Gastroesophageal sphincter (tissue), 4 donors: ENCODE measurements around the gene CLIP4. TPM values are rescaled to one million over a fixed set of nuclear protein-coding genes. Genes with fewer than 3 reads are reported as not detected.

Experiments used
- ATAC-seq: fragments of 150-250 bp; one replicate; pipeline ENCODE4 v1.9.1; 2016; ENCODE audit warnings: mild to moderate bottlenecking, moderate library complexity
- H3K27ac ChIP-seq, 4 donors: fragments of 200-600 bp; sonication (generic) in 3 of 4; 1 replicate in 3 of 4; 2 replicates in 1 of 4; pipeline ENCODE4 v1.5.1; 2016 to 2019
- H3K27me3 ChIP-seq: fragments of 200-600 bp; sonication (generic); one replicate; pipeline ENCODE4 v1.5.1; 2019
- H3K36me3 ChIP-seq, 2 donors: fragments of 200-600 bp; sonication (generic); one replicate each; pipeline ENCODE4 v1.5.1; 2019; ENCODE audit warnings: control low read depth in 1 of 2
- H3K4me1 ChIP-seq, 3 donors: fragments of 200-600 bp; sonication (generic); 1 replicate in 2 of 3; 2 replicates in 1 of 3; pipeline ENCODE4 v1.5.1; 2016 to 2019; ENCODE audit warnings: control low read depth in 2 of 3
- H3K4me3 ChIP-seq, 2 donors: fragments of 200-600 bp; sonication (generic); one replicate each; pipeline ENCODE4 v1.5.1; 2019; ENCODE audit warnings: mild to moderate bottlenecking in 1 of 2, moderate library complexity in 1 of 2
- H3K9me3 ChIP-seq, 3 donors: fragments of 200-600 bp; sonication (generic); one replicate each; pipeline ENCODE4 v1.5.1; 2017 to 2019; ENCODE audit warnings: control low read depth in 2 of 3
- EP300 ChIP-seq: sonication (generic); formaldehyde crosslinking; IDR thresholded peaks from one replicate; pipeline ENCODE4 v1.6.1; 2017; ENCODE audit warnings: antibody characterized with exemption, mild to moderate bottlenecking
- POLR2A ChIP-seq, 2 donors: fragments of 450-650 bp; IDR thresholded peaks; one replicate each; pipeline ENCODE4 v1.6.1; 2017; ENCODE audit warnings: antibody characterized with exemption in 2 of 2, mild to moderate bottlenecking in 2 of 2, moderate library complexity in 1 of 2
- POLR2AphosphoS5 ChIP-seq: sonication (generic); formaldehyde crosslinking; IDR thresholded peaks from one replicate; pipeline ENCODE4 v1.6.1; 2017; ENCODE audit warnings: antibody characterized with exemption
- WGBS, 2 donors: methylation state at CpG; one replicate each; pipeline ENCODE4 v1.1.5; 2018; ENCODE audit warnings: low coverage in 1 of 2; 5-methylcytosine and 5-hydroxymethylcytosine counted together
- total RNA-seq, 4 donors: library from RNA; depleted of rRNA; stranded (reverse); fragments of >200 nt; gene quantifications; one replicate each; pipeline ENCODE4 v1.1.0, GENCODE V29; 2016
- TF ChIP-seq, protein P1 (sequence below), 4 experiments: fragments of 200-600 bp in 2 of 4; fragments of 450-650 bp in 2 of 4; sonication (generic) in 1 of 4; IDR thresholded peaks; one replicate each; pipeline ENCODE4 v1.5.1; 2017 to 2019; ENCODE audit warnings: antibody characterized with exemption in 4 of 4, mild to moderate bottlenecking in 2 of 4, moderate library complexity in 2 of 4

Gene CLIP4
- total RNA-seq, 4 donors from 2014 or later = 64.7 to 96.0 (median 77.3) TPM

GRCh38 chr2:29220506-29221270 is 105.5 kb downstream of the CLIP4 start:
- no peak overlapping the region for H3K27ac ChIP-seq
- WGBS, 2 donors = 71 to 100% methylated on average over 1 to 6 of the region's 12 CpGs
- H3K27me3 ChIP-seq = peaks cover 12% of the 10 kb centered on the region
- no peak for TF ChIP-seq EP300
- no peak for TF ChIP-seq POLR2AphosphoS5
- TF ChIP-seq, protein P1, sequence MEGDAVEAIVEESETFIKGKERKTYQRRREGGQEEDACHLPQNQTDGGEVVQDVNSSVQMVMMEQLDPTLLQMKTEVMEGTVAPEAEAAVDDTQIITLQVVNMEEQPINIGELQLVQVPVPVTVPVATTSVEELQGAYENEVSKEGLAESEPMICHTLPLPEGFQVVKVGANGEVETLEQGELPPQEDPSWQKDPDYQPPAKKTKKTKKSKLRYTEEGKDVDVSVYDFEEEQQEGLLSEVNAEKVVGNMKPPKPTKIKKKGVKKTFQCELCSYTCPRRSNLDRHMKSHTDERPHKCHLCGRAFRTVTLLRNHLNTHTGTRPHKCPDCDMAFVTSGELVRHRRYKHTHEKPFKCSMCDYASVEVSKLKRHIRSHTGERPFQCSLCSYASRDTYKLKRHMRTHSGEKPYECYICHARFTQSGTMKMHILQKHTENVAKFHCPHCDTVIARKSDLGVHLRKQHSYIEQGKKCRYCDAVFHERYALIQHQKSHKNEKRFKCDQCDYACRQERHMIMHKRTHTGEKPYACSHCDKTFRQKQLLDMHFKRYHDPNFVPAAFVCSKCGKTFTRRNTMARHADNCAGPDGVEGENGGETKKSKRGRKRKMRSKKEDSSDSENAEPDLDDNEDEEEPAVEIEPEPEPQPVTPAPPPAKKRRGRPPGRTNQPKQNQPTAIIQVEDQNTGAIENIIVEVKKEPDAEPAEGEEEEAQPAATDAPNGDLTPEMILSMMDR (IDR thresholded peaks at IDR 0.05) = no peak
- no peak for TF ChIP-seq POLR2A (IDR thresholded peaks at IDR 0.05)
- H3K4me1 ChIP-seq = no peaks in the 10 kb centered on the region
- H3K4me3 ChIP-seq = no peak overlapping the region
- H3K36me3 ChIP-seq = no peaks in the 10 kb centered on the region
- H3K9me3 ChIP-seq = no peaks in the 10 kb centered on the region
- ATAC-seq = no peak

DNA sequence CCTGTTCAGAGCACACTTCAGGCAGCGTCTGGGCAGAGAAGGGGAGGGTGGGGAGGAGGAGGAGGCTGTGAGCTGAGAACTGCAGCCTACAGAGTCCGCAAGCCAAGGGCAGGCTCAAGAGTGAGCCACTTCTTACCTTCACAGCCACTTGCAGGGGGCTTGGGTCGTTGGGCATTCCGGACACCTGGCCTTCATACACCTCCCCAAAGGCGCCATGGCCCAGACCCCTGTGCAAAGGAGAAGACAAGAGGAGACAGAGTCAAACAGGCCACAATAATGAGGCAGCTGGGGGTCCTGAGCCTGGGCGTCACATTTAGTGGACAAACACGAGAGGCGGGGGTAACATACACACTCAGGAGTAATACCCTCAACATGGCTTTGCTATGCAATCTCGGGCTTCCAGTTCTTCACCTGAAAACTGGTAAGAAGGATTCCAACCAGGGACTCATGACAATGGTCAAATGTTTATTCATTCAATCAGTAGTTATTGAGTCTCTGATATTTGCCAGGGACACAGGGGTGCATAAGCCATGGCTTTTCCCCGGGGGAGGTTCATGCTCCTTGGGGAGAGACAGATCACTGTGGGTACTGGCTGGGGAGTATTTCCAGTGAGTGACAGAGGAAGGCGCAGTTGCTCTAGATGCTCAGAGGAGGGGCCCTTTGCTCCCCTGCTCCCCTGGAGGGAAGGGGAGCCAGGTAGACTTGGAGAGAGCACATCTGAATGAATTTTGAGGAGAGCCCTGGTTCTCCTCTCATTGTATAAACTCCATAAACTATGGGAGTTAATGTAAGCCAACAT is 107.4 kb downstream of the CLIP4 start:
- Histone ChIP-seq H3K27me3 (peaks cover 31% of the 10 kb centered on the region), H3K4me3 (no peak overlapping the region), H3K27ac (no peak overlapping the region), H3K36me3 (no peaks in the 10 kb centered on the region), H3K4me1 (no peaks in the 10 kb centered on the region), H3K9me3 (no peaks in the 10 kb centered on the region)
- WGBS, 2 donors = 87% methylated on average over 4 of the region's 11 CpGs
- TF ChIP-seq, protein P1 (IDR thresholded peaks at IDR 0.05) = no peak
- TF ChIP-seq POLR2AphosphoS5 (no peak), EP300 (no peak), POLR2A (IDR thresholded peaks at IDR 0.05) (no peak)
- ATAC-seq = no peak

DNA sequence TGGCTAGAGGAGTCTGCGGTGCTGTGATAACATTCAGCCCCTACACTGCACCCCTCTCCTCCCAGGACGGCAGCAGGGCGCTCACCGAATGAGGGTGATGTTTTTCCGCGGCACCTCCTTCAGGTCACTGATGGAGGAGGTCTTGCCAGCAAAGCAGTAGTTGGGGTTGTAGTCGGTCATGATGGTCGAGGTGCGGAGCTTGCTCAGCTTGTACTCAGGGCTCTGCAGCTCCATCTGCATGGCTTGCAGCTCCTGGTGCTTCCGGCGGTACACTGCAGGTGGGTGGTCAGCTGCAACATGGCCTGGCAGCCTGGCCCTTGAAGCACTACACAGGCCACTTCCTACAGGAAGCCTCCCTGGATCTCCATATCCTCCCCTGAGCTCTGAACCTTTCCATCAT is 108.0 kb downstream of the CLIP4 start:
- whole genome bisulfite sequencing, 2 donors = 90 to 92% methylated on average over 2 to 4 of the region's 11 CpGs
- Histone ChIP-seq H3K36me3 (no peaks in the 10 kb centered on the region), H3K27ac (no peak overlapping the region), H3K4me1 (no peaks in the 10 kb centered on the region), H3K27me3 (peaks cover 38% of the 10 kb centered on the region), H3K4me3 (no peak overlapping the region), H3K9me3 (no peaks in the 10 kb centered on the region)
- ATAC-seq = no peak
- TF ChIP-seq EP300 (no peak), POLR2AphosphoS5 (no peak), POLR2A (IDR thresholded peaks at IDR 0.05) (no peak)
- TF ChIP-seq, protein P1 (IDR thresholded peaks at IDR 0.05) = no peak

- ATAC-seq = peak; percentile 77
- TF ChIP-seq EP300 (no peak), POLR2AphosphoS5 (no peak), POLR2A (IDR thresholded peaks at IDR 0.05) (no peak)
- TF ChIP-seq, protein P1 (IDR thresholded peaks at IDR 0.05) = no peak
- Histone ChIP-seq H3K27me3 (peaks cover 46% of the 10 kb centered on the region), H3K4me1 (no peaks in the 10 kb centered on the region), H3K9me3 (no peaks in the 10 kb centered on the region), H3K36me3 (no peaks in the 10 kb centered on the region), H3K27ac (no peak overlapping the region), H3K4me3 (no peak overlapping the region)
- WGBS, 2 donors = 68 to 88% methylated on average over 6 to 7 of the region's 7 CpGs
Observed at GRCh38 chr2:29223851-29224692, 108.9 kb downstream of the CLIP4 start.
